IPS-NIHi7 (cell line): ENCODE measurements around the gene SART3.
"Not testable (repeated sequence)": the region's sequence is repeated elsewhere in the genome, so short reads cannot be mapped to it uniquely, and the experiment has no call there.

ENCODE experiments used
- DNase-seq: peaks from one replicate; pipeline ENCODE4 v3.0.0; 2012; ENCODE audit warnings: mixed read lengths; ENCODE audit errors: extremely low spot score

Gene SART3

GRCh38 chr12:108485371-108485770 is 75.6 kb downstream of the SART3 start:
- DNase-seq, result not testable (repeated sequence)

GRCh38 chr12:108484845-108485244 is 76.1 kb downstream of the SART3 start:
- no peak for DNase-seq

DNA sequence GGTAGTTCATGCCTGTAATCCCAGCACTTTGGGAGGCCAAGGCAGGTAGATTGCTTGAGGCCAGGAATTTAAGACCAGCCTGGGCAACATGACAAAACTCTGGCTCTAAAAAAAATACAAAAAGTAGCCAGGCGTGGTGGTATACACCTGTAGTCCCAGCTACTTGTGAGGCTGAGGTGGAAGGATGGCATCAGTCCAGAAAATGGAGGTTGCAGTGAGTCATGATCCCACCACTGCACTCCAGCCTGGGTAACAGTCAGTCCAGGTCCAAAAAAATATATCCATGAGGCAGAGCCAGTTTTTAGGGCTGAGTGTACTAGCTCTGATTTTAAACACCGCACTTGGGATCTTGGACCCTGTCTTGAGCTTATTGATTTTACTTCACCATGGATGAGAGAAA is 76.5 kb downstream of the SART3 start:
- DNase-seq, result no peak

- no peak for DNase-seq
These were observed 77.5 kb downstream of the SART3 start for GRCh38 chr12:108483213-108484059.

DNA sequence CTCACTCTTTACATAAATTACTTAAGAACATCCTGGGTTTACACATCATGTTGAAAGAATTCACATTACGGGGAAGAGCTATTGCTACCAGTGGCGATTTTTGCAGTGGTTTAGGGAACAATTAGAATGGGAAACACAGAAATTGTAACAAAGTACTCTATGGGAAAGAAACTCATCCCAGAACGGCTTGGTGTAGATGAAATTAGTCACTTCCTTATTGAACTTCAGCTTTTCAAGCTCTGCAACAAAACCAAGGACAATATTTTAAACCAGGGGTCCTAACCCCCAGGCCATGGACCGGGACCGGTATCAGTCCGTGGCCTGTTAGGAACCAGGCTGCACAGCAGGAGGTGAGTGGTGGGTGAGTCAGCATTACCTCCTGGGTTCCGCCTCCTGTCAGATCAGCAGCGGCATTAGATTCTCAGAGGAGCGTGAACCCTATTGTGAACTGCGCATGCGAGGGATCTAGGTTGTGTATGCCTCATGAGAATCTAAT is 78.2 kb downstream of the SART3 start:
- no peak for DNase-seq

DNA sequence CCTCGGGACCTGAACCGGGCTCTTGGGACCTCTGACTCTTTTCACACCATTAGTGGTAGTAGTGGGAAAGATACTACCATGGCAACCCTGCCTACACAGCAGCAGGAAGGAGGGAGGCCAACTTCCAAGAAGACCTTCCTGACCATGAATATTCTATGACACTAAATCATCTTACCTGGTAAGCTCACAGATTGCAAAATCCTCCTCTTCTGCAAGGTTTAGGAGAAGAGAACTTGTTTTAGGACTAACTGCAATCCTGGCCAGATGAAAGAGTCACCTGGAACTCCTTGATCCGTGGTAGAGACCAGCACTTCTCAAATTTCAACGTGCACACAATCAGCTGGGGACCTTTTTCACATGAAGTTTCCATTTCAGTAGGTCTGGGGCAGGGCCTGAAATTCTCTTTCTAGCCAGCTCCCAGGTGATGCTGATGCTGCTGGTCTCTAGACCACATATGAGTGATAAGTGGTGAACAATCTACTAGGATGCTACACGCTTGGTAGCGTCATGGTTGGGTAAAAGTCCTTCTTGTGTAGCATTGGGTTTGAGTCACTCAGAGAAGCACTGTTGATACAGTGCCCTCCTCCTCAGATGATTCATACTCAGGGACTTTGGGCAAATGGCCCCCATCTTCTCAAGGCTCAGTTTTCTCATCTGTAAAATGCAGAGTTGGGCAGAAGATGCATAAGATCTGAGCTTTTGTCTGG is 81.5 kb downstream of the SART3 start:
- DNase-seq, result no peak

DNA sequence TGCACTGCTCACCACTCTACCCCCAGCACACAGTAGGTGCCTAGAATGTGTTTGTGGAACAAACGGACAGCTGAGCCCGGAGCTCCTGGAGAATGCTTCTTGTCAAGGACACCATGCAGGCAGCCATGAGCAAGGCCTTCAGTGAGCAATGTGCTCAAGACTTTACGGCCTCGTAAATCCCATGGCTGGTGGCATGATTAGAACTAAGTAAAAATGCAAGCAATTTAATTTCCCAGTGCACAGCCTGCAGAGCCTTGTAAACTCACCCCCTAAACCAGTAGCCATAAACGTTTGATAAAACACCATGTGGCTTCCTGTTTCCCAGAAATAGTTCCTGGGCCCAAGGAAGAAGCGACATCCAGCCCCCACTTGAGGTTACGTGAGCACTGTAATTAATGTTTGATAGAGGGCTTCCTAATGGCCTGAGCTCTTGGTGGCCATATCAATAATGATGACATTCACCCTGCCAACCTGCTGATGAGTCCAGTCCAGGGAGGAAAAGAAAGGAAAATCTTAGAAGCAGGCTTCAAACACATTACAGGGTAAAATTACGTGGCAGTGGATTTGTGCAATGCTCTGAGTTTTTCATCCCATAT is 82.3 kb downstream of the SART3 start:
- no peak for DNase-seq

DNA sequence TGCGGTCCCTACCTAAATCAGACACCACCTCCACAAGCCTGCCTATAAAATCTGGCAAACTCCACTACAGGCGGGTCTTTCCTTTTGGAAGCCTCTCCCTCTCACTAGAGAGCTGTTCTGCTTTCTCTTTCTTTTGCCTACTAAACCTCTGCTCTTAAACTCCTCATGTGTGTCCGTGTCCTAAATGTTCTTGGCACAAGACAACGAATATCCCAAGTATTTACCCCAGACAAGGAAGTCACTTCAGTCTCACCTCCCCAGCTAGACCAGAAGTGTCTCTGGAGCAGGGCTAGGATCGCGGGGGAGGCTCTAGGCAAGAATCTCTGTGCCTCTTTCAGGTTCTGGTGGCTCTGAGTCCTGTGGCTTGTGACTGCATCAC is 83.1 kb downstream of the SART3 start:
- DNase-seq, result no peak

GRCh38 chr12:108477055-108477880 is 83.7 kb downstream of the SART3 start:
- DNase-seq, result no peak

DNA sequence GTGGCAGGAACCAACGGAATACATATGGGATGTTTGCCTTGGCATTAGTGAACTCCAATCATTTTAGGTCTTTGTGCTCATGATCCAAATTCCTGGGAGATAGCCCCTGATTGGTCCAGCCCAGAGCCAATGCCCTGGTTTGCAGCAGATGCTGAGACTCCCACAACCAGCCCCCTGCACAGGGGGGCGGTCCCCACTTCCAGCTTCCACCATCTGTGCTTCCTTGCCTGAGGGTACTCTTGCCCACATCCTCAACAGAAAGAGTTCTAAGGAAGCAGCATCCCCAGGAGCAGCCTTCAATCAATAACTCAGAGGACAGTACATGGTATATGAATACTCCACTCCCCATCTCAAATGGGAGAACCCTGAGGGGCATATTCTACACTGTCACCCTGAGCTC is 85.6 kb downstream of the SART3 start:
- DNase-seq, result no peak

DNA sequence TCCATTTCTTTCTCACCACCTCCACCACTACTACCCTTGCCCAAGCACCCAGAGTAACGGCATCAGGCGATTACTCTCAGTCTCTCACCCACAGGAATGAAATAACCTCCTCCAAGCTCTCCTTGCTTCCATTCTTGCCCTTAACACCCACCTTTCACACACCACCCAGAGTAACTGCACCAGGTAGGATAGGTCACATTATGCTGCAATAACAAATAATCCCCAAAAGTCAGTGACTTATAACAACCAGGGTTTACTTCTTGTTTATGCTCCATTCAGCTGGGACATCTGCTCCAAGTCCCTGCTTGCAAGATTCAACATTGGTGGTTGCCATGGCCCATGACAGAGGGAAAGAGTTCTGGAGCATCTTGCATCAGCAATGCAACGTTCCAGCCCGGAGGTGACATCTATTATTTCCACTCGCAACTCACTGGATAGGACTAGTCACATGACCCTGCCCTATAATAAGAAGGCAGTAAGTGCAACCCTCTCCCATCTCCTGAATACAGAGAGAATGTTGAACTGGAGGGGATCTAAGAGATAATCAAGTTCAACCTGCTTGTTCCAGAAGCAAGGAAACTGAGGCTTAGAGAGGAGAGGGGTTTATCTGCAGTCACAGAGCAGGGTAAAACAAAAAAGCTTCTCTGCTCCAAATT is 87.4 kb downstream of the SART3 start:
- no peak for DNase-seq
